RWPE2 (cell line): Measurements from ENCODE around the gene ENOX1.

Experiments used
- ATAC-seq: fragments of 200-7000 bp; cut with Tn5 transposase; 3 replicates; pipeline ENCODE4 v1.9.1; 2021; ENCODE audit warnings: low read depth
- DNase-seq: peaks from one replicate; pipeline ENCODE4 v3.0.0-alpha.2; 2020; ENCODE audit warnings: low spot score
- H3K27ac ChIP-seq: fragments of 450-650 bp; 2 replicates; pipeline ENCODE4 v1.5.1; 2017; ENCODE audit warnings: mild to moderate bottlenecking; ENCODE audit not compliant: poor library complexity, severe bottlenecking
- H3K27me3 ChIP-seq: fragments of 250-450 bp; sonication (Bioruptor Pico); 2 replicates; pipeline ENCODE4 v1.5.1; 2021; ENCODE audit warnings: mild to moderate bottlenecking, moderate library complexity; ENCODE audit not compliant: insufficient read depth, poor library complexity, severe bottlenecking
- H3K36me3 ChIP-seq: fragments of 250-450 bp; sonication (Bioruptor Pico); 2 replicates; pipeline ENCODE4 v1.5.1; 2020; ENCODE audit warnings: low read depth, mild to moderate bottlenecking, moderate library complexity
- H3K4me1 ChIP-seq: fragments of 250-450 bp; sonication (Bioruptor Pico); 2 replicates; pipeline ENCODE4 v1.5.1; 2021; ENCODE audit warnings: mild to moderate bottlenecking, moderate library complexity; ENCODE audit not compliant: insufficient read depth, poor library complexity, severe bottlenecking
- H3K4me3 ChIP-seq: fragments of 250-450 bp; sonication (Bioruptor Pico); 2 replicates; pipeline ENCODE4 v1.5.1; 2021; ENCODE audit warnings: mild to moderate bottlenecking, moderate library complexity; ENCODE audit not compliant: severe bottlenecking
- H3K9me3 ChIP-seq: fragments of 250-450 bp; sonication (Bioruptor Pico); 2 replicates; pipeline ENCODE4 v1.5.1; 2021; ENCODE audit warnings: mild to moderate bottlenecking, moderate library complexity; ENCODE audit not compliant: severe bottlenecking
- TF ChIP-seq, protein P1 (sequence below): fragments of 450-650 bp; IDR thresholded peaks from one replicate; pipeline ENCODE4 v1.5.1; 2017; ENCODE audit warnings: mild to moderate bottlenecking, moderate library complexity; ENCODE audit not compliant: poor library complexity, severe bottlenecking

The ENOX1 gene

DNA sequence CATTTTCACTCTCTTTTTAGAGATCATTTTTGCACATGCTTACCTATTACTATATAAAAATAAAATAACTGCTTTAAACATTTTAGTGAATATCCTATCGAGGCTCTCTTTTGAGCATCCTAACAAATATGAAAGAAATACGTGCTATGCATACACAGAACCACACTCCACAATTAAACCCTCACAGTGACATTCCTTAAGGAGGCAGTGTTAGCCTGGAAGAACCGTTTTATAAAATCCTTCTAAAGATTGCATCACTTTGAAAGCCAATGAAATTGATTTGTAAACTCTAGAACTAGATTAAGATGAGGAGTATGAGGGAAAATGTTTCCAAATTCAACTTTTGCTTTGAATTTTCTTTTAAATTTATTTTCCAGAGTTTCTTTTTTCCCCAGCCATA, 11.1 kb upstream of the ENOX1 start:
- peaks cover 8% of the 10 kb centered on the region for H3K4me1 ChIP-seq
- H3K36me3 ChIP-seq: no peaks in the 10 kb centered on the region
- TF ChIP-seq, protein P1, sequence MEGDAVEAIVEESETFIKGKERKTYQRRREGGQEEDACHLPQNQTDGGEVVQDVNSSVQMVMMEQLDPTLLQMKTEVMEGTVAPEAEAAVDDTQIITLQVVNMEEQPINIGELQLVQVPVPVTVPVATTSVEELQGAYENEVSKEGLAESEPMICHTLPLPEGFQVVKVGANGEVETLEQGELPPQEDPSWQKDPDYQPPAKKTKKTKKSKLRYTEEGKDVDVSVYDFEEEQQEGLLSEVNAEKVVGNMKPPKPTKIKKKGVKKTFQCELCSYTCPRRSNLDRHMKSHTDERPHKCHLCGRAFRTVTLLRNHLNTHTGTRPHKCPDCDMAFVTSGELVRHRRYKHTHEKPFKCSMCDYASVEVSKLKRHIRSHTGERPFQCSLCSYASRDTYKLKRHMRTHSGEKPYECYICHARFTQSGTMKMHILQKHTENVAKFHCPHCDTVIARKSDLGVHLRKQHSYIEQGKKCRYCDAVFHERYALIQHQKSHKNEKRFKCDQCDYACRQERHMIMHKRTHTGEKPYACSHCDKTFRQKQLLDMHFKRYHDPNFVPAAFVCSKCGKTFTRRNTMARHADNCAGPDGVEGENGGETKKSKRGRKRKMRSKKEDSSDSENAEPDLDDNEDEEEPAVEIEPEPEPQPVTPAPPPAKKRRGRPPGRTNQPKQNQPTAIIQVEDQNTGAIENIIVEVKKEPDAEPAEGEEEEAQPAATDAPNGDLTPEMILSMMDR: no peak
- H3K27ac ChIP-seq: no peak overlapping the region
- ATAC-seq (no peak), DNase-seq (no peak)
- no peaks in the 10 kb centered on the region for H3K9me3 ChIP-seq
- H3K4me3 ChIP-seq: no peak overlapping the region
- no peaks in the 10 kb centered on the region for H3K27me3 ChIP-seq

- TF ChIP-seq, protein P1: no peak
- DNase-seq (no peak), ATAC-seq (no peak)
- Histone ChIP-seq H3K4me3 (no peak overlapping the region), H3K27ac (no peak overlapping the region), H3K9me3 (no peaks in the 10 kb centered on the region), H3K36me3 (no peaks in the 10 kb centered on the region), H3K4me1 (peaks cover 1% of the 10 kb centered on the region), H3K27me3 (no peaks in the 10 kb centered on the region)
Measured at GRCh38 chr13:43797159-43797558, 10.4 kb upstream of the ENOX1 start.

DNA sequence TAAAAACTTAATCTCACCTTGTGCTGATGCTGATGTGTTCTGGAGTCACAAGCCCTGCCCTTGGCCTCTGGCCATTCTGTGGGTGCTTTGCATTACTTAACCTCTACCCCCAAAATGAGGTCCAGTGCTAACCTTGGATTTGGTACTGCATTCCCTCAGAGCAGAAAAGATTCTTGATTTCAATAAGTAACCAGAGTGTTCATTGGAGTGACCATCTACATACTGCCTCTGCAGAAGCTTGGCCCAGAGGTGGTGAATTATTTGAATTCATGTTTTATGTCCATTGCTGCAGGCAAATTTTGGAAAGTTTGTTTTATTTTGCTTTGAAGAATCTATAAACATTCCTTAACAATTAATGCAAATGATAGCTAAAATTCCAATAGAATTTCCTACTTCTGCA, 7.6 kb upstream of the ENOX1 start:
- DNase-seq (no peak), ATAC-seq (no peak)
- TF ChIP-seq, protein P1: no peak
- Histone ChIP-seq H3K4me1 (no peaks in the 10 kb centered on the region), H3K9me3 (no peaks in the 10 kb centered on the region), H3K4me3 (no peak overlapping the region), H3K27ac (no peak overlapping the region), H3K36me3 (no peaks in the 10 kb centered on the region), H3K27me3 (no peaks in the 10 kb centered on the region)

DNA sequence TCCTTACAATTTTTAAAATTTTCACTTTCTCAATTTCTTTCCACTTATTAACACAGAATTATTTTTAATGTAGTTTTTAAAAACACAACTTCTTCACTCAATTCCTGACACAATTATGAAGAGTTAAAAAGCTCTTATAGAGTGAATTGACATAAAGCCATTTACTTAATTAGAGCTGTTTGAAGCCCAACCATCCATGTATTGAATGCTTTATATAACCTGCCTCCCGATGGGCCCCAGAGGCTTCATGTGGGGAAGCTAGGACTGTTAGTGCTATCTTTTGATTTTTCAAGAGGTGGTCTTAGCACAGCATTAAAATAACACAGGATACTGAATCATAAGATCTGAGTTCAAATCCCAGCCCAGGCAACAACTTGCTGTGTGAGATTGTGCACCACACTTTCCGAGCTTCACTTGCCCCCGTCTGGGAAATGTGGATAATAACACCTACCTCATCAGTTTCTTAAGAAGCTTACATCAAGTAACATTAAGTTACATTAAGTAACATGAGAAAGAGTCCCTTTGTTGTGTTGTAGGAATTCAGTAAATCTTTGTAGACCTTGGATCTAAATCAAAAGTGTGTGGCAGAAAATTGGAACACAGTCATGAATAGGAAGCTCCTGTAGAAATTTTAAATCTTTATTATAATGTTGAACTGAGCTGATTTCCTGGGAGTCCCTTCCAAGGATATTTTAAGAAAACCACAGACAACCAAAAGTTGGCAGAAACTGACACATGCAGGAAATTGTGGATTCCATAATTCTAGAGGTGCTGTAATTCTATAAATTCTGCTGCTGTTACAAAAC, 5.5 kb upstream of the ENOX1 start:
- H3K9me3 ChIP-seq: no peaks in the 10 kb centered on the region

More for the DNA sequence above, 5.5 kb upstream of the ENOX1 start:
- H3K4me1 ChIP-seq: peaks cover 2% of the 10 kb centered on the region
- ATAC-seq: no peak
- no peak overlapping the region for H3K4me3 ChIP-seq
- H3K27me3 ChIP-seq: no peaks in the 10 kb centered on the region
- no peak for DNase-seq
- no peak overlapping the region for H3K27ac ChIP-seq
- TF ChIP-seq, protein P1: no peak
- H3K36me3 ChIP-seq: no peaks in the 10 kb centered on the region
